Germinal center (tissue), 1 donor: Measurements from ENCODE around the gene ARID5B.
"Not testable (repeated sequence)": the region's sequence is repeated elsewhere in the genome, so short reads cannot be mapped to it uniquely, and the experiment has no call there.

Source experiments
- DNase-seq: peaks from one replicate; pipeline ENCODE4 v3.0.0; 2012; ENCODE audit warnings: mixed read lengths, low spot score

ARID5B gene

DNA sequence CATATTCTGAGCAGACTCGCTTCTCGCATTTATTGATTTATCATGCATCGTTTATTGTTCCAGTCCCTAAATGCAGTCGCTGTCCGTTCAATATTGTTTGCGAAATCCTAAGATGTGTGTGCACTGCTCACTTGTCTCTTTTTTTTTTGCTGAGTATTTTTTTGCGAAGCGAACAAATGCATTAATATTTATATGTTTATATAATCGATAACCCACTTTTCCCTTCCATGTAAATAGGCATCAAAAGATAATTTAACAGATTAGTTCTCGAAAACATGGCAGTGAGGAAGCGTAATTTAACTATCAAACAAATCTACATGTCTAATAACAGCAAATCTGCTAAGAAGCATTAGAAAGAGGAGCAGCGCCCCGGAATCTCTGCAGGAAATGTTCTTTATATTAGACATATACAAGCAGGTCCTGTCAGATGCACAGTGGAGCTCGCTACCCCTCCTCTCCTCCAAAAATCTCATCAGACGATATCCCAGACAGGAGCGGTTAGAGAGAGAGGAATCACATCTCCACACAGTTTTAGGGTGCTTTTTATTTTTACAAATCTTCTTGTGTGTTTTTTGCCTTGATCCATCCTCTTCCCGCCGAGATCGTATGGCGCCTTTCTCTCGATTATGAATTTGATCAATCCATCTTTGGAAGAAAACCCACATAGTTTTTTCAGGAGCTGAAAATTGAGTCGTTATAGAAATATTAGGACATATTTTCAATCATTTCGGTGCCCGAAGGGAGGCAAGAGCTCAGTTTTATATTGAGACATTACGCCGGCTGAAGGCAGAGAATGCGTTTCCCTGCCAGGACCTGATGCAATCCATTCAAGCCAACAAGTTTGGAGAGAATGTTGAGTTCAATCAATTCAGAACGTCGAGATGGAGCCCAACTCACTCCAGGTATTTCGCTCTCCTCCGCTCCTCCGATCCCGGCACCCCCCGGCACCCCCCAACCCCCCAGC lies at the start of gene ARID5B:
Gene ARID5B (plus strand): TSS at position 871 of the 964 bp plus-strand sequence. CDS start 11 bp downstream, at position 882.
- DNase-seq, result peak; percentile 53

- DNase-seq, result no peak
Measured at GRCh38 chr10:61852261-61852660, 49.2 kb upstream of the ARID5B start.

DNA sequence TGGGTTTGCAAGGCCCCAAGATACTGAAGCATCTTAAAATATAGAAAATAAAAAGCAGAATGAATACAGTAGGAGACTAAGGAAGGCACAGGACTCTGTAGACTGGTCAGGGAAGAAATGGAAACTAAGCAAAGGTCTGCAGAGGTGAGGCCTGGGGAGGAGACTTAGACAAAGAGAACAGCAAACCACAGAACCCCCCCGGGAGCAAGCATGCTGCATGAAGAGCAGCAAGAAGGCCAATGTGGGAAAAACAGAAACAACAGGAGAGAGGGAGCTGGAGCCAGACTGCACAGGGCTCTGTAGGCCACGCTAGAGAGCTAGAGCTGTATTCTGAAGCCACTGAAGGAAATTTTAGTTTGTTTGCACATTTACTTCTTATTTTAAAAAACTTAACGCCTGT lies 45.7 kb upstream of the ARID5B start:
- no peak for DNase-seq

DNA sequence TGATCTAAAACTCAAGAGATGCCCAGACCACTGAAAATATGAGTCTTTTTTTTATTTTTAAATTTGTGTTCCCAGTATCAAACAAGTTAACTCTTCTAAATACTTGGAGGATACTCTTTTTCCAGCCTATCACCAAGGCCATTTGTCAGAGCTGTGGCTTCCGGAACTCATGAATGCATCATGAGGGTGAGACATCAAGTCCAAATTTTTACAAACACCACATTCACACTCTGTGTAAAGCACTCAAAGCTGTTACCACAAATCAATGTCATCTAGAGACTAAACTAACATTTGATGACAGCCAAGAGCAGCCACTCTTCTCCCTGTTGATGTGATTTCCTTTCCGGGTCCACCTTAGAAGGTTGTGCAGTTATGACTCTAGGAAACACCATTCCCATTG lies 43.8 kb upstream of the ARID5B start:
- DNase-seq, result no peak

DNA sequence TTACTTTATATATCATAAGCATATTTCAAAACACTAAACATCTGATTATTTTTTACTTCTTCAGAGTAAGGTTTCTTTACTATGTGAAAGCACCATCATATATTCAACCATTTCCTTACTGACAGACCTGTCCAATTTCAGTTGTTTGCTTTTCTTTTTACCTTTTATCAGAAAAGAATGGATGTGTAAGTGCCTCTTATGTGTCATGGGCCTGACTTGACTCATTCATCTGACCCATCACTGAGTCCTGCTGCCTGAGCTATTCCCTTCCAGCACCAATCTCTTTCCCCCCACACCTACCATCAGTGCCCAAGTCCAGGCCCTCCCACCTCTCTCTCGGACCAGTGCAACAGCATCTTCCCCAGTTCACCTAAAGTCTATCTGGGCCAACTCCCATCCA lies 41.7 kb upstream of the ARID5B start:
- DNase-seq, result no peak

- no peak for DNase-seq
Measured at GRCh38 chr10:61860964-61861758, 40.3 kb upstream of the ARID5B start.

DNA sequence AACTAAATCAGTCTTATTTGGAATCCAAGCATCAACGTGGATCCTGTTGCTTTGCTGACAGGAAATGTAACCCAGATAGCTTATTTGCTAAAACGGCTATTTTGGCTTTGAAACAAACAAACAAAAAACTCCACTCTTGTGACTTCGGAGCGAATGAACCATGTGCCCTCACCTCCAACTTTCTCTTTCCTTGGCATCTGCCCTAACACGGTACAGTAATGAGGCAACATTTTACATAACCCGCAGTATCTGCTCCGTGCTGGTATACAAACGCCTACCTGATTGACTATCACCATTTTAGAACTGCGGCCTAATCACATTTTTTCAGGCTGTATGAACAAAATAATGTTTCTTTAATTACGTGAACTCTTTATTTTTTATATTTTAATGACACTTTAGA lies 37.5 kb upstream of the ARID5B start:
- DNase-seq, result no peak

DNA sequence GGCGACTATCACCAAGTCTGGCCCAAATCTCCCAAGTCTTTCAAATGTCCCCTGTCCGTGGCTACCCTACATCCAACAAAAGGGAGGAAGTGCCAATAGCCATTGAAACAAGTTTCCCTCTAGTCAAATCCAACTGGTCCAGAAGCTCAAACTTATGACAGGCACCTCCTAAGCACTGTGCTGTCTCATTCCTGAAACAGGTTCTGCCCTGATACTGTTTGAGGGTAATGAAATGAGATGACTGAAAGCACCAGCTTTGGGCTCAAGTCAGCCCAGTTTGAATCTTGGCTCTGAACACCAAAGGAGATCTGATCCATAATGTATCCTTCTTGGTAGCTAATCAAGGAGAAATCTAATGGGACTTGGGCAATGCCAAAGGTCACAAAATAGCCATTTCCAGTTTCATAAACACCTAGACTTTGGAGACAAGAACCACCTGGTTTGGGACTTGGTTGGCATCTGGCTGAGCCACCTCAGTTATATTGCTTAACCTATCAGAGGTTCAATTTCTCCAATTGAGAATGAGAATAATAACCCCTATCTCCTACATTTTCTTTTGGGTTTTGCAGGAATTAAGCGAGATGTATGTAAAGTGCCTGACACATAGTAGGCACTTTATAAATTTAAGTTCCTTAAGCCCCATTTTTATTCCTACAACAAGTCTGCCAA lies 34.7 kb upstream of the ARID5B start:
- DNase-seq, result no peak

- not testable (repeated sequence) for DNase-seq
Measured at GRCh38 chr10:61867374-61867773, 34.1 kb upstream of the ARID5B start.

DNA sequence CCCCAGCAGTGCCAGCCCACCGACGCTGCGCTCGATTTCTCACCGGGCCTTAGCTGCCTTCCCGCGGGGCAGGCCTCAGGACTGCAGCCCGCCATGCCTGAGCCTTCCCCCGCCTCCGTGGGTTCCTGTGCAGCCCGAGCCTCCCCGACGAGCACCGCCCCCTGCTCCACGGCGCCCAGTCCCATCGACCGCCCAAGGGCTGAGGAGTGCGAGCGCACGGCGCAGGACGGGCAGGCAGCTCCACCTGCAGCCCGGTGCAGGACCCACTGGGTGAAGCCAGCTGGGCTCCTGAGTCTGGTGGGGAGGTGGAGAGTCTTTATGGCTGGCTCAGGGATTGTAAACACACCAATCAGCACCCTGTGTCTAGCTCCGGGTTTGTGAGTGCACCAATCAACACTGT lies 33.7 kb upstream of the ARID5B start:
- not testable (repeated sequence) for DNase-seq

GRCh38 chr10:61869041-61869675 lies 32.3 kb upstream of the ARID5B start:
- no peak for DNase-seq

GRCh38 chr10:61869774-61870525 lies 31.5 kb upstream of the ARID5B start:
- no peak for DNase-seq

- DNase-seq, result no peak
Measured at GRCh38 chr10:61870526-61870895, 31.0 kb upstream of the ARID5B start.

GRCh38 chr10:61871487-61871886 lies 30.0 kb upstream of the ARID5B start:
- no peak for DNase-seq

DNA sequence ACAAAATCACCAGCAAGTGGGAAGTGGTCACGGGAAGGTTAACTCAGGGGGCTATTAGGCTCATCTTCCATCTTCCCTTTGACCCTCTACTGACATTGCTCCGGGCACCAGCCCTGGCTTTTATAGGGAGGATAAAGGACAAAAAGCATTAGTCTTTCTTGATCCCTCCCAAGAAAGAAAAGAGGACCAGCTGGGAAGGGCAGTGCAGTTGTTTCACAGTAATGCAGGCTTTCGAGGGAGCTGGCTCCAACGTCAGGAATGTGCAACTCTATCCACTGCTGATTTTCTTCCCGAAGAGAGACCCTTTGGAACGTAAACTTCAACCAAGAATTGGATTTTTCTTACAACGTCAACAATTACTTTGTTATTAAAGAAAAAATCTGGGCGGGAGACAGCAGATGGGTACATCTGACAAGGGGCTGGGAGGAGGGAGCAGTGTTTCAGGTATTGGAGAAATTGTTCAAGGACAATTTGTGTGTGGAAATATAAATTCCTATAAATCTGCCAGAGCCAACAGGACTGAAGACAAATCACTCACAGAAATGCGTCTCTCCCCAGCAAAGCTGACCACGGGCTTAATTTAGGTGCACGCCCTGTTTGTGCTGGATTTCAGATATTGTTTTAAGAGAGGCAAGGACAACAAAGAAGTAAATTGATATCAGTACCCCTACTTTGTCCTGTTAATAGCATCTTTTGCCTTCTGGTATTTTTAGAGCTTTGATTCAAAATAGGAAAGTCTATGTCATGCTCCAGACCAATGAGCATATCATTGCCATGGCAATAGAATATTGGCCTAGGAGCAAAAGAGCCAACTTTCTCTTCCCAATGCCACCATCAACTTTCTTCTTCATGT lies 23.4 kb upstream of the ARID5B start:
- DNase-seq, result no peak

- no peak for DNase-seq
Measured at GRCh38 chr10:61878740-61879068, 22.8 kb upstream of the ARID5B start.

- DNase-seq, result no peak
Measured at GRCh38 chr10:61882621-61883370, 18.7 kb upstream of the ARID5B start.

DNA sequence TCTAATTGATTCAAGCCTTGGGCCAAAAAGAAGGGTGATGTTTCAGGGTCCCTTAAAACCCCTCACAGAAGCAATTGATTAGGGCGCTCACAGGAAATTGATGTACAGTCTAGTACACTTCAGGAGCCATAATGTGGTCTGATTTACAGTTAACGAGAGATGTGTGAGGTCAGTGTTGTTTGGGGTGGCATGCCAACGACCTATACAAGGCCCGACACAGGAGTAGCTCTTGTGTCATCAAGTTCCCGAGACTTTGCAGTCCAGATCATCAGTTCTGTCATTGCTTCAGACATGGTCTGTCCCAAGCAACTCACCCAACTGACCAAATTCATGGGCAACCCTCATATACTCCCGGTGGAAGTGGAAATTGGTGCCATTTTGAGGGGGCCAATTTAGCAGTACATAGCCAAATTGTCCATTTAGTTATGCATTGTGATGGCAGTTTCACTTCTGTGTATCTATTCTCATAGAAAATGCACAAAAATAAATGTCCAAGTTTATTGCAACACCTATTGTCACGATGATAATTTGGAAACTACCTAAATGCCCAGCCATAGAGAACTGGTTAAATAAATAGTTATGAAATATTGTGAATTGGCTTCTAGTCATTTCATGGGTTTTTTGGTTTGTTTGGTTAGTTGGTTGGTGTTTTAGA lies 18.0 kb upstream of the ARID5B start:
- DNase-seq, result no peak

- no peak for DNase-seq
Measured at GRCh38 chr10:61887772-61888171, 13.7 kb upstream of the ARID5B start.
